WTC11 (cell line): ENCODE data around the gene ZKSCAN1.

Experiments
- ARID4B ChIP-seq: sonication (generic); formaldehyde crosslinking; IDR thresholded peaks from 2 replicates; pipeline ENCODE4 v1.8.0; 2023; ENCODE audit warnings: missing genetic modification reagents, mild to moderate bottlenecking, borderline replicate concordance
- E2F1 ChIP-seq: sonication (generic); formaldehyde crosslinking; IDR thresholded peaks from 2 replicates; pipeline ENCODE4 v1.8.0; 2022; ENCODE audit warnings: mild to moderate bottlenecking, missing genetic modification reagents
- ELF4 ChIP-seq: sonication (generic); formaldehyde crosslinking; IDR thresholded peaks from 2 replicates; pipeline ENCODE4 v1.8.1; 2022; ENCODE audit warnings: low read depth, mild to moderate bottlenecking, moderate library complexity, missing genetic modification reagents
- MAX ChIP-seq: sonication (generic); formaldehyde crosslinking; IDR thresholded peaks from 2 replicates; pipeline ENCODE4 v1.8.0; 2022; ENCODE audit warnings: mild to moderate bottlenecking, missing genetic modification reagents
- RELA ChIP-seq: sonication (generic); formaldehyde crosslinking; IDR thresholded peaks from 2 replicates; pipeline ENCODE4 v1.8.1; 2022; ENCODE audit warnings: missing genetic modification reagents, mild to moderate bottlenecking, borderline replicate concordance
- TF ChIP-seq, protein P1 (sequence below): fragments of 200-600 bp; IDR thresholded peaks from 2 replicates; pipeline ENCODE4 v1.8.0; 2022; ENCODE audit warnings: antibody characterized with exemption

DNA sequence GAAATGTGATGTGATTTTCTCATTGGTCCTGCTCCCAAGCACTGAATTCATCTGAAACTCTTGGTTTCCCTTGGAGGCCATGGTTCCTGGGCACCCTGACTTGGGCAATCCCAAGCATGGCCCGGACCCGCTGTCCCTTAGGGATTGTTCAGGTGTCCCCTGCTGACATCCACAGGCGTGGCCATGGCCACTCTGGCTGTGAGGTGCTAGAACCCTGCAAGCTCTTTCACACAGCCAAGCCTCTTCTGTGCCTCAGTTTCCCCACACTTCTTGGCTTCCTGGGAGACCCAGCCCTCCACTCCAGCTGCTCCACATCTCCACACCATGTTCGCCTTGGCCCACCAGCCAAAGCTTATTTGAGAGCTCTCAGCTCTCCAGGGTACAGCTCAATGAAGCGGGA is 27.6 kb upstream of the ZKSCAN1 start:
- TF ChIP-seq, protein P1, sequence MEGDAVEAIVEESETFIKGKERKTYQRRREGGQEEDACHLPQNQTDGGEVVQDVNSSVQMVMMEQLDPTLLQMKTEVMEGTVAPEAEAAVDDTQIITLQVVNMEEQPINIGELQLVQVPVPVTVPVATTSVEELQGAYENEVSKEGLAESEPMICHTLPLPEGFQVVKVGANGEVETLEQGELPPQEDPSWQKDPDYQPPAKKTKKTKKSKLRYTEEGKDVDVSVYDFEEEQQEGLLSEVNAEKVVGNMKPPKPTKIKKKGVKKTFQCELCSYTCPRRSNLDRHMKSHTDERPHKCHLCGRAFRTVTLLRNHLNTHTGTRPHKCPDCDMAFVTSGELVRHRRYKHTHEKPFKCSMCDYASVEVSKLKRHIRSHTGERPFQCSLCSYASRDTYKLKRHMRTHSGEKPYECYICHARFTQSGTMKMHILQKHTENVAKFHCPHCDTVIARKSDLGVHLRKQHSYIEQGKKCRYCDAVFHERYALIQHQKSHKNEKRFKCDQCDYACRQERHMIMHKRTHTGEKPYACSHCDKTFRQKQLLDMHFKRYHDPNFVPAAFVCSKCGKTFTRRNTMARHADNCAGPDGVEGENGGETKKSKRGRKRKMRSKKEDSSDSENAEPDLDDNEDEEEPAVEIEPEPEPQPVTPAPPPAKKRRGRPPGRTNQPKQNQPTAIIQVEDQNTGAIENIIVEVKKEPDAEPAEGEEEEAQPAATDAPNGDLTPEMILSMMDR = no peak
- no peak for TF ChIP-seq E2F1 (CRISPR knock-in tag)
- TF ChIP-seq RELA (CRISPR knock-in tag) = no peak
- TF ChIP-seq MAX (CRISPR knock-in tag) = no peak
- TF ChIP-seq ELF4 = no peak
- no peak for TF ChIP-seq ARID4B (CRISPR knock-in tag)
